Right atrium auricular region (tissue), 2 donors: ENCODE measurements around the gene PPP1R15A. TPM values are rescaled to one million over a fixed set of nuclear protein-coding genes. Genes with fewer than 3 reads are reported as not detected.
A peak's percentile ranks its signal among the peaks of the same experiment; 100 is the strongest.
"Not testable (repeated sequence)": the region's sequence is repeated elsewhere in the genome, so short reads cannot be mapped to it uniquely, and the experiment has no call there.

Experiments
- DNase-seq: peaks from one replicate; pipeline ENCODE4 v3.0.0-alpha.2; 2019; ENCODE audit warnings: low spot score
- H3K27ac ChIP-seq, 2 donors: fragments of 200-600 bp; sonication (generic); 1 replicate in 1 of 2; 2 replicates in 1 of 2; pipeline ENCODE4 v1.5.1; 2016 to 2019
- H3K27me3 ChIP-seq, 2 donors: fragments of 200-600 bp; sonication (generic); one replicate each; pipeline versions ENCODE4 v1.5.1 to v1.6.0; 2017 to 2019
- H3K36me3 ChIP-seq: fragments of 200-600 bp; sonication (generic); one replicate; pipeline ENCODE4 v1.5.1; 2016
- H3K4me1 ChIP-seq, 2 donors: fragments of 200-600 bp; sonication (generic); one replicate each; pipeline versions ENCODE4 v1.5.1 to v1.6.0; 2017 to 2019
- H3K4me3 ChIP-seq, 2 donors: fragments of 200-600 bp; sonication (generic); 1 replicate in 1 of 2; 2 replicates in 1 of 2; pipeline ENCODE4 v1.5.1; 2017 to 2019; ENCODE audit warnings: mild to moderate bottlenecking in 1 of 2, moderate library complexity in 1 of 2
- H3K9me3 ChIP-seq, 2 donors: fragments of 200-600 bp; sonication (generic); one replicate each; pipeline ENCODE4 v1.5.1; 2019
- total RNA-seq, 2 donors: library from RNA; depleted of rRNA; stranded (reverse); fragments of >200 nt; gene quantifications; one replicate each; pipeline ENCODE4 v1.1.0, GENCODE V29; 2016
- TF ChIP-seq, protein P1 (sequence below), 2 donors: fragments of 200-600 bp; sonication (generic); IDR thresholded peaks; one replicate each; pipeline ENCODE4 v1.5.1; 2019; ENCODE audit warnings: antibody characterized with exemption in 2 of 2

PPP1R15A gene
- total RNA-seq, 2 donors from 2014 or later: 55.0 to 97.6 TPM

DNA sequence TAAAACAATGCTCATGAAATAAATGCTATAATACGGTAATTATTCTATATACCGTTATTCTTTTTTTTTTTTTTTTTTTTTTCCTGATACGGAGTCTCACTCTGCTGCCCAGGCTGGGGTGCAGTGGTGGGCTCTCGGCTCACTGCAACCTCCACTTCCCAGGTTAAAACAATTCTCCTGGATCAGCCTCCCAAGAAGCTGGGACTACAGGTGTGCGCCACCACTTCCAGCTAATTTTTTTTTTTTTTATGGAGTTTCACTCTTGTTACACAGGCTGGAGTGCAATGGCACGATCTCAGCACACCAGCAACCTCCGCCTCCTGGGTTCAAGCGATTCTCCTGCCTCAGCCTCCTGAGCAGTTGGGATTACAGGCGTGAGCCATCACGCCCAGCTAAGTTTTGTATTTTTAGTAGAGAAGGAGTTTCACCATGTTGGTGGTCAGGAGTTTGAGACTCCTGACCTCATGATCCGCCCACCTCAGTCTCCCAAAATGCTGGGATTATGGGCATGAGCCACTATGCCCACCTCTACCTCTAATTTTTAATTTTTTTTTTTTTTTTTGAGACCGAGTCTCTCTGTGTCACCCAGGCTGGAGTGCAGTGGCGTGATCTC is 6.9 kb downstream of the PPP1R15A start:
- H3K36me3 ChIP-seq: peaks cover 46% of the 10 kb centered on the region
- DNase-seq: no peak
- TF ChIP-seq, protein P1, sequence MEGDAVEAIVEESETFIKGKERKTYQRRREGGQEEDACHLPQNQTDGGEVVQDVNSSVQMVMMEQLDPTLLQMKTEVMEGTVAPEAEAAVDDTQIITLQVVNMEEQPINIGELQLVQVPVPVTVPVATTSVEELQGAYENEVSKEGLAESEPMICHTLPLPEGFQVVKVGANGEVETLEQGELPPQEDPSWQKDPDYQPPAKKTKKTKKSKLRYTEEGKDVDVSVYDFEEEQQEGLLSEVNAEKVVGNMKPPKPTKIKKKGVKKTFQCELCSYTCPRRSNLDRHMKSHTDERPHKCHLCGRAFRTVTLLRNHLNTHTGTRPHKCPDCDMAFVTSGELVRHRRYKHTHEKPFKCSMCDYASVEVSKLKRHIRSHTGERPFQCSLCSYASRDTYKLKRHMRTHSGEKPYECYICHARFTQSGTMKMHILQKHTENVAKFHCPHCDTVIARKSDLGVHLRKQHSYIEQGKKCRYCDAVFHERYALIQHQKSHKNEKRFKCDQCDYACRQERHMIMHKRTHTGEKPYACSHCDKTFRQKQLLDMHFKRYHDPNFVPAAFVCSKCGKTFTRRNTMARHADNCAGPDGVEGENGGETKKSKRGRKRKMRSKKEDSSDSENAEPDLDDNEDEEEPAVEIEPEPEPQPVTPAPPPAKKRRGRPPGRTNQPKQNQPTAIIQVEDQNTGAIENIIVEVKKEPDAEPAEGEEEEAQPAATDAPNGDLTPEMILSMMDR (IDR thresholded peaks at IDR 0.05): no peak
- H3K27ac ChIP-seq: peak overlapping the region; percentile 99 to 100
- no peak overlapping the region for H3K4me3 ChIP-seq
- no peaks in the 10 kb centered on the region for H3K9me3 ChIP-seq
- peaks cover 0 to 60% of the 10 kb centered on the region in 2 donors for H3K4me1 ChIP-seq
- H3K27me3 ChIP-seq: no peaks in the 10 kb centered on the region

DNA sequence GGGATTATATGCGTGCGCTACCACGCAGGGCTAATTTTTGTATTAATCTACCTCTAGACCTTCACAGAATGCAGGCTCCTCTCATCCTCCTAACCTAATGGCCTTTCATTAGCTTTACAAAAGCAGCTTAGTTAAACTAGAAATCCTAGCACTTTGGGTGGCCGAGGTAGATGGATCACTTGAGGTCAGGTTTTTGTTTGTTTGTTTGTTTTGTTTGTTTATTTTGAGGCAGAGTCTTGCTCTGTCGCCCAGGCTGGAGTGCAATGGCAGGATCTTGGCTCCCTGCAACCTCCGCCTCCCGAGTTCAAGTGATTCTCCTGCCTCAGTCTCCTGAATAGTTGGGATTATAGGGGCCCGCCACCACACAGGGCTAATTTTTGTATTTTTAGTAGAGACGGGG is 7.5 kb downstream of the PPP1R15A start:
- peak overlapping the region; percentile 99 to 100 for H3K27ac ChIP-seq
- not testable (repeated sequence) for DNase-seq, H3K4me3 ChIP-seq, H3K27me3 ChIP-seq, H3K9me3 ChIP-seq
- H3K4me1 ChIP-seq: peaks cover 0 to 55% of the 10 kb centered on the region in 2 donors
- H3K36me3 ChIP-seq: peaks cover 41% of the 10 kb centered on the region

DNA sequence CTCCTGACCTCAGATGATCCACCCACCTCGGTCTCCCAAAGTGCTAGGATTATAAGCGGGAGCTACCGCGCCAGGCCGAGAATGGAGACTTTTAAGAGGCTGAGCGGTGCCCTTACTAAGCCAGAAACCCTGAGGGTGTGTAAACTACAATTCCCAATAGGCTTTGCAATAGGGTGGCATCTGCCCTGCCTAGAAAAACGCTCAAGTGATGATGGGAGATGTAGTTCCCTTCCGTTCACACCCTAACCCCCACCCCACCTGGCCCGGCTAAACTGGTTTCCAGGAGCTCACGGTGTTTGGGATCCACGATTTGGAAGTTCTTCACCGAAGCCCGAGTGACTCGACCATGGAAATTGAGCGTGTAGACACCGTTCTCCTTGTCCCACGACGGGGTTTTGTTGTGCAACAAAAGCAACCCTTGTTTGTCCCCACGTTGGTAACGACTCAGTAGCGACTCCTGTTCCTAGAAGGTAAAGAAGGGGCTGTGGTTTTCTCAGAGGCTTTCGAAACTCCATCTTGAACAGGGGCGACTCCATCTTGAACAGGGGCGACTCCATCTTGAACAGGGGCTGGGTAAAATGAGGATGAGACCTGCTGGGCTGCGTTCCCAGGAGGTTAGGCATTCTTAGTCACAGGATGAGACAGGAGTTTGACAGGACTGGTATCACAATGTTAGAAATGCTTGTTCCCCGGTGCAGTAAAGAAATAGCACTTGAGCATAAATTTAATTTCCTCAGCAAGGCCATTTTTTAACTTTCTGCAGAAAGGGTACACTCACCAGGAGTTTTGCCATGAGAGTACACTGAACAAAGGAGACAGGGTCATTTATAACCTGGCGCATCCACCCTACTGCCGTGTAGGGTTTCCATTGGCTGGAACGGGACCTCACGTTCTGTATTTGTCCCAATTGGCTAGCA is 9.8 kb downstream of the PPP1R15A start:
- Histone ChIP-seq H3K4me1 (peaks cover 0 to 35% of the 10 kb centered on the region in 2 donors), H3K9me3 (no peaks in the 10 kb centered on the region), H3K4me3 (no peak overlapping the region), H3K36me3 (peaks cover 18% of the 10 kb centered on the region), H3K27ac (peak overlapping the region; percentile 8 to 30), H3K27me3 (no peaks in the 10 kb centered on the region)
- TF ChIP-seq, protein P1 (IDR thresholded peaks at IDR 0.05): no peak
- no peak for DNase-seq

DNA sequence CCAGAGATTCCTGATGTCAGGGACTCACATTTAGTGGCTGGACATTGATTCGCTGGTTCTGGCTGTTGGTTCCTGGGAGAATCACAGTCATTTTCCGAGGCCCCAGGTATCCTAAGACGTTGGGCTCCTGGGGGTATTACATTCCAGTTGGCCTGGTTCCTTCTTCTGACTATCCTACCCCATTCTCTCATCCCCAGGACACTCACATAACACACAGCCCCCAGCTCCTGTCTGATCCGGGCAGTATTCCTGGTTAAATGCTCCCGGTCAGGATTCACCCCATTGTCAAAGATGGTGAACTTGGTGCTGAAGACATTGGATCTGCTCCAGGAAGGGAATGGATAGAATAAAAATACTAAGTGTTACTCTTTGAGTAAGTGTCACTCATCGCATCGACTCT is 11.5 kb downstream of the PPP1R15A start:
- Histone ChIP-seq H3K27me3 (no peaks in the 10 kb centered on the region), H3K4me3 (no peak overlapping the region), H3K36me3 (peaks cover under 1% of the 10 kb centered on the region), H3K4me1 (peaks cover 0 to 18% of the 10 kb centered on the region in 2 donors), H3K27ac (no peak overlapping the region), H3K9me3 (no peaks in the 10 kb centered on the region)
- TF ChIP-seq, protein P1 (IDR thresholded peaks at IDR 0.05): no peak
- DNase-seq: no peak

DNA sequence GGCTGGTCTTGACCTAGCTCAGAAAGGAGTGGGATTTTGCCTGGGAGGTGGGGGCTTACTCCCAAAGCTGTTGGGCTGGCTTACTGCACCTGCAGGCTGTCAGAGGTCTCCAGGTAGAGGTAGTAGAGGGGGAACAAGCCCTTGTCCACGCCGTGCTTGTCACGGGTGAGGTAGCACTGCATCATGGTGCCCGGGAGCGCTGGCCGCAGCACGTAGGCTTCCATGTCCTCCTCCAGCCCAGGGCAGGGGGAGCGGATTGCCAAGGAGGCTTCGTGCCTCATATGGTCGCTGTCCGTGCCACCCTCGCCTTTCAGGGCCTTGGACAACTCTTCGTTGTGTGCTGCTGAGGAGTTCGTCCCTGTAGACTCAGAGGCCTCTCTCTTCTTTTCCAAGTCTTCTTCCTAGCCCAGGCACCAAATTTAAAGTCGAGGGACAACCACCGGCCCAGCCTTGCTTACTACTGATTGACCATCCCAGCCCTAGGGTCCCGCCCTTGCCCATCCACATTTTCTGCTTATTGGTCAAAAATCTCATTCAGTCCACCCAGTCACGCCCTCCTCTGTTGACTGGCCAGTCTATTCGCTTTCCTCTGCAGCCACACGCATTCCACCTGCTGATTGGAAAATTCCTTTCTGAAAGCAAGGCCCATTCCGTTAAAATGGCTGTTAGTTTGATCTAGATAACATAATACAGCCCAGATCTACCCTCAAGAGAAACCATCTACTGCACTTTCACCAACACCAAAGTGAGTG is 15.8 kb downstream of the PPP1R15A start:
- DNase-seq: no peak
- no peaks in the 10 kb centered on the region for H3K27me3 ChIP-seq
- no peaks in the 10 kb centered on the region for H3K36me3 ChIP-seq
- no peaks in the 10 kb centered on the region for H3K9me3 ChIP-seq
- TF ChIP-seq, protein P1 (IDR thresholded peaks at IDR 0.05): no peak
- no peak overlapping the region for H3K27ac ChIP-seq
- no peak overlapping the region for H3K4me3 ChIP-seq
- no peaks in the 10 kb centered on the region for H3K4me1 ChIP-seq

DNA sequence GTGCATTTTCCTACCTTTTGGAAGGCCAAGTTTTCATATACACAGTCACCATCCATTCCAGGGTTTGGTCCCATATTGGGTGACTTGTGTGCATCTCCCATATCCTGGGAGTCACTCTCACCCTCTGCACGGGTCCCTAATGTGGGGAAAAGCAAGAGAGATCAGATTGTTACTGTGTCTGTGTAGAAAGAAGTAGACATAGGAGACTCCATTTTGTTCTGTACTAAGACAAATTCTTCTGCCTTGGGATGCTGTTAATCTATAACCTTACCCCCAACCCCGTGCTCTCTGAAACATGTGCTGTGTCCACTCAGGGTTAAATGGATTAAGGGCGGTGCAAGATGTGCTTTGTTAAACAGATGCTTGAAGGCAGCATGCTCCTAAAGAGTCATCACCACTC is 17.3 kb downstream of the PPP1R15A start:
- H3K27ac ChIP-seq, H3K27me3 ChIP-seq, DNase-seq, H3K9me3 ChIP-seq, H3K36me3 ChIP-seq, H3K4me3 ChIP-seq, H3K4me1 ChIP-seq: not testable (repeated sequence)
